GM12874 (cell line): Measurements from ENCODE around the gene TPP1.

ENCODE experiments used
- TF ChIP-seq, protein P1 (sequence below): IDR thresholded peaks from 2 replicates; pipeline ENCODE4 v1.5.1; 2011; ENCODE audit warnings: low read depth, mild to moderate bottlenecking, control low read depth, low read length, moderate library complexity; ENCODE audit not compliant: insufficient read depth

The TPP1 gene

DNA sequence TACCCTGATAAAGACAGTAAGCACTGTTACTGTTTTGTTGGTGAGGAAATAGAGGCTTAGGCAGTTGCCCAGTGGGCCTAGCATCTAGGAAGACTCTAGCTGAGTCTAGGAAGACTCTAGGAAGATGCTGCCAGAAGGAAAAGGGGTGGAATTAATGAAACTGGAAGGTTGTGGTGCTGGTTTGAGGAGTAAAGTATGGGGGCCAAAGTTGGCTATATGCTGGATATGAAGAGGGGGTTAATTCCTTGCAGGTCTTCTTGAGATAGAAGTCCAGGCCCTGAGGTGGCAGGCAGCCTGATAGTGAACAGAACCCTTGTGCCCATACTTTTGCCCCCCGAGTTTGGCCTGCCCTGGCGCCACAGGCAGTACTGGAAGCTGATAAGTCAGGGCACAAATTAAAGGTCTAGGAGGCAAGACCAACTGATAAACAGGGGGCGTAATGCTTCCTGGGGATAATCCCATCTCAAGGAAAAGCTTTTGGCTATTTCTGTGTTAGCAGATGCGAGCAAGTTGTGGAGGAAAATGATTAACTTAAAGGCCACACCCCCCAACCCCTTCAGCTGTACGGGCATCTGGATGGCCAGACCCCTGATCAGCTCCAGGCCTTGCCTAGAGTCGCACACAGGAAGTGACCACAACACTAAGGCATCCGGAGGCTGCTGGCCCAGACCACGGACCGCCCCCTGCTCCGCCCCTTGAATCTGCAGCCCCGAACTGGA, 12.6 kb downstream of the TPP1 start:
- TF ChIP-seq, protein P1, sequence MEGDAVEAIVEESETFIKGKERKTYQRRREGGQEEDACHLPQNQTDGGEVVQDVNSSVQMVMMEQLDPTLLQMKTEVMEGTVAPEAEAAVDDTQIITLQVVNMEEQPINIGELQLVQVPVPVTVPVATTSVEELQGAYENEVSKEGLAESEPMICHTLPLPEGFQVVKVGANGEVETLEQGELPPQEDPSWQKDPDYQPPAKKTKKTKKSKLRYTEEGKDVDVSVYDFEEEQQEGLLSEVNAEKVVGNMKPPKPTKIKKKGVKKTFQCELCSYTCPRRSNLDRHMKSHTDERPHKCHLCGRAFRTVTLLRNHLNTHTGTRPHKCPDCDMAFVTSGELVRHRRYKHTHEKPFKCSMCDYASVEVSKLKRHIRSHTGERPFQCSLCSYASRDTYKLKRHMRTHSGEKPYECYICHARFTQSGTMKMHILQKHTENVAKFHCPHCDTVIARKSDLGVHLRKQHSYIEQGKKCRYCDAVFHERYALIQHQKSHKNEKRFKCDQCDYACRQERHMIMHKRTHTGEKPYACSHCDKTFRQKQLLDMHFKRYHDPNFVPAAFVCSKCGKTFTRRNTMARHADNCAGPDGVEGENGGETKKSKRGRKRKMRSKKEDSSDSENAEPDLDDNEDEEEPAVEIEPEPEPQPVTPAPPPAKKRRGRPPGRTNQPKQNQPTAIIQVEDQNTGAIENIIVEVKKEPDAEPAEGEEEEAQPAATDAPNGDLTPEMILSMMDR, result no peak

- TF ChIP-seq, protein P1, result no peak
These were observed 14.4 kb downstream of the TPP1 start for GRCh38 chr11:6604790-6605189.

GRCh38 chr11:6604081-6604626, 15.1 kb downstream of the TPP1 start:
- TF ChIP-seq, protein P1, result no peak

GRCh38 chr11:6603287-6604080, 15.7 kb downstream of the TPP1 start, which contains the start of the genes ILK and RRP8:
TSS of gene ILK (plus strand) at chr11:6603774. CDS start at chr11:6604272, 498 bp downstream.
TSS of gene RRP8 (minus strand) at chr11:6603616. CDS start at chr11:6603502, 114 bp downstream.
- TF ChIP-seq, protein P1, result no peak

- TF ChIP-seq, protein P1, result no peak
These were observed 16.9 kb downstream of the TPP1 start for GRCh38 chr11:6602096-6602940.

GRCh38 chr11:6601041-6601461, 18.2 kb downstream of the TPP1 start:
- TF ChIP-seq, protein P1, result no peak
